Measurements from ENCODE around the gene AGAP4. TPM values are rescaled to one million over a fixed set of nuclear protein-coding genes. Genes with fewer than 3 reads are reported as not detected.
"Not testable (repeated sequence)": the region's sequence is repeated elsewhere in the genome, so short reads cannot be mapped to it uniquely, and the experiment has no call there.

Gene AGAP4
- 14.0 TPM for total RNA-seq

DNA sequence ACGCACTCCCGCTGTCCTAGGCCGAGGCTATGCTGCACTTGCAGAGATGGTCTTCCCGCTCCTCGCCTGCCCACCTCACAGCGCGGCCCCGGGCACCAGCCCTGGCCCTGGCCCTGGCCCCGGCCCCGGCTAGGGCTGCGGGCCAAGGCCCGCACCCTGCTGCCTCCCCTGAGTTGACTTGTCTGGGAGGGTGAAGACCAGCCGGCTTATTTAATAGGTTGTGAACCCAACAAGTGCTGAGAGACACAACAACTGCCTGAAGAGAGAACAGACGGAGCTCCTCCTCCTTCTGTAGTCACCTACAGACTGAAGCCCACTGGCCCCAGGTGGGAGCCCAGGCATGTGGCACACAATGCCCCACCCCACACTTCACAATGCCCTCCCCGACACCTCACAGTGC lies at the start of gene AGAP4:
TSS of gene AGAP4 (minus strand) at position 101 of the 400 bp plus-strand sequence. CDS start 153 bp downstream, outside the sequence.
- DNase-seq (ENCODE audit: low spot score): not testable (repeated sequence)

DNA sequence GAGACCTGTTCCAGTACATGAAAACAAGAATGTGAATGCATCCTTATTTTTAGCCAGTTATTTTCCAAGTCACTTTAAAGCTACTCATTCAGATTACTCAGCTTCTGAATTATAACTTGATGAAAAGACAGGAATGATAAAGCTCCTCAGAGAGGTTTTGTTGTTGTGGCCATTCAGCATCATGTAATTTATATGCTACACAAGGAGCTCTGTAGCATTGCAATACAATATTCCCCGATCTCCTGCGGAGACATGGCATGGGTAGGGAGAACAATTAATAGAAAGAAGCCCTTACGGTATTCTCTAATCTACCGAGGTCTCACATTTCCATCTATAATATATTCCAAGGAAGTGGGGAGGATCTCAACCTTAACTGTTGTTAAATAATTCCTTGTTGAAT lies 43.4 kb upstream of the AGAP4 start:
- DNase-seq (ENCODE audit: low spot score): not testable (repeated sequence)

DNA sequence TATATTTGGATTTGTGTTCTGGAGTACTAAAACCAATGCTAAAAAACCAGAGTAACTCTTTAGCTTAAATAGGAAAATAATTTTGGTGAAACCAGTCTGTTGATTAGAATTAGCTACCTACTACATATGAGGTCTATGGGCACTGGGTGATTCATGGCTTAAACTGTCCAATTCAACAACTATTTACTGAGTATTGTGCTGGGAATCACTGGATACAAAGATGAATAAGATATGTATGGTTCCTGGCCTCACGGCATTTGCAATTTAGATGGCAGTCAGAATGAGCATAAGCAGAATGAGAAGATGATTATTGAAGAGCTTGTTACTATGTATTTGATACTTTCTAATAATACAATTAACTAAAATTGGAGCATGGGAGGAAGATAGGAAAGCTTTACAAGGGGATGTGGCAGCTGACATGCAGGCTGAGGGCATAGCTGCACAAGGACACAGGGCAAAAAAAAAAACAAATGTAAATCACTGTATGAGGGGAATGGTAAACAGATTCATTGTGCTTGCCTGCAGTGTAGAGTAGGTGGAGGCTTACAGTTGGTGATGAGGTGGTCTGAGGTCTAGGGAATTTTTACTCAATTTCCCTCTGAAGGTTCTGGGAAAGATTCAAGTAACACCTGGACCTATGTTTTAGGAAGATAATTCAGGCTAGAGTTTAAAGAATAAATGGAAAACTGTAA lies 42.4 kb upstream of the AGAP4 start:
- not testable (repeated sequence) for DNase-seq (ENCODE audit: low spot score)

DNA sequence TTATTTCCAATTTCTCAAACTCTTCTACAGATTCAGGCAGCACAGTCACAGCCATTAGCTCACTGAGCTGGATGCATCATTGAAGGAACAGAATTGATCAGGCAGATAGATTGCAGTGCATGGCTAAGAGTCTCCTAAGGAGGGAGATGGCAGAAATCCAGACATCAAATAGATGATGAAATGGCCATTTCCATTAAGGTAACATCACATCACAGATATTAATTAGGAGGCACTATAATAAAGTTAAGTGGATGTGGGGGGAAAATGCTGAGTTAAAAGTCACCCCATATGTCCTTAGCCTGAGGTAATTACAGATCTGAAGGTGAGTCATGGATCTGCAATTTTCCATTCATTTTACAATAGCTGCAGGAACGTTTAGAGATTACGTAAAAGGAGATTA lies 35.6 kb upstream of the AGAP4 start:
- not testable (repeated sequence) for DNase-seq (ENCODE audit: low spot score)

DNA sequence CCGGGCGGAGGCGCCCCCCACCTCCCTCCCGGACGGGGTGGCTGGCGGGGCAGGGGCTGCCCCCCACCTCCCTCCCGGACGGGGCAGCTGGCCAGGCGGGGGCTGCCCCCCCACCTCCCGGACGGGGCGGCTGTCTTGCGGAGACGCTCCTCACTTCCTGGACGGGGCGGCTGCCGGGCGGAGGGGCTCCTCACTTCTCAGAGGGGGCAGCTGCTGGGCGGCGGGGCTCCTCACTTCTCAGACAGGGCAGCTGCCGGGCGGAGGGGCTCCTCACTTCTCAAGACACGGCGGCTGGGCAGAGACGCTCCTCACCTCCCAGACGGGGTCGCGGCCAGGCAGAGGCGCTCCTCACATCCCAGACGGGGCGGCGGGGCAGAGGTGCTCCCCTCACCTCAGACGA lies 18.1 kb upstream of the AGAP4 start:
- DNase-seq (ENCODE audit: low spot score): not testable (repeated sequence)

DNA sequence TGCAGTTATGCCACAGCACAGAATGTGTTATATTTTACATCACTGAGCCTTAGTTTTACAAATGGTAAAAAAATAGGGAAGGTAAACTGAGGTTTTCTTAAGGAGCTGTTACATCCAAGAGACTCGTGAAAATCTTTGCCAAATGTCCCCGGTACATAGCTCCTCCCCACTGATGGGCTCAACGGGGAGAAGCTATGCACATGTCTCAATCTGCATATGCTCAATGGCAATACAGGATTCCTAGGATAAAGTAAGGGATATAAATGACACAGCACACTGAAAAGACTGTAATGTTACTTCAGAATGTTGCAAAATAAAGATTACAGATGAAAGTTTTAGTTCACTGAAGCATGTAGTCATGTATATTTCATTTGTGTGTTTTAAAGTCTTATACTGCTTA lies 17.0 kb upstream of the AGAP4 start:
- DNase-seq (ENCODE audit: low spot score): not testable (repeated sequence)

DNA sequence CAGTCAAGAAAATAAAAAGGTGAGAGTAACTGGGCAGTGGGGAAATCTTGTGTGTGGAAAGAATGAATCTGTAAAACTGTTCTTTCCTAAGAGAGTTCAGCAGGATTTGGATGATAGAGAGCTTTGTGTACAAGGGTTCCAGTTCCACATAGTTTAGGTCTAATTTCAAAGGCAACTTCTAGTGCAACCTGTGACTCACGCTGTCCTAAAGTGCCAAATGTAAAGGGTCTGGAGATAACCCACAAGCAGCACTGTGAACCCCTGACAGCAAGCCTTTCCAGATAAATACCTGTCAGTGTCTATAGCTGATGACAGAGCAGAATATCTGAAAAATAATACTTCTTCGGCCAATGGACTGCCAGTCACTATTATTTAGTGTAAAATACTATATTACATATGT lies 16.3 kb upstream of the AGAP4 start:
- not testable (repeated sequence) for DNase-seq (ENCODE audit: low spot score)

DNA sequence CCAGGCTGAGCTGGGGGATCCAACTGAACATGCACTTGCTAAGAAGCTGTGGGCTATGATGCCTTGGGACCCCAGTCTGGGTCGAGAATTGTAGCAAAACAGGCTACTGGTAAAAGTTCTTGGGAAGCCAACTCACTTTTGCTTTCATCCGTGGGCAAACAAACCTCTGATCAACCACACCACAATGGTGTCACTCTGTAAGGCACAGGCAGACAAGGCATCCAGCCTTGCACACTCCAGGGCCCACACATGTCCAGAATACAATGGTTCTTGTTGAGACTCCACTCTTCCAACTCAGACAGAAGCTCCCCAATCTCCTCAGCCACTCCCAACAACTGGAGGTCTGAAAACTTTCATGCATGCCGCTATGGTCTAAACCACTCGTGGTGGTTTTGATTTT lies 10.6 kb upstream of the AGAP4 start:
- not testable (repeated sequence) for DNase-seq (ENCODE audit: low spot score)

DNA sequence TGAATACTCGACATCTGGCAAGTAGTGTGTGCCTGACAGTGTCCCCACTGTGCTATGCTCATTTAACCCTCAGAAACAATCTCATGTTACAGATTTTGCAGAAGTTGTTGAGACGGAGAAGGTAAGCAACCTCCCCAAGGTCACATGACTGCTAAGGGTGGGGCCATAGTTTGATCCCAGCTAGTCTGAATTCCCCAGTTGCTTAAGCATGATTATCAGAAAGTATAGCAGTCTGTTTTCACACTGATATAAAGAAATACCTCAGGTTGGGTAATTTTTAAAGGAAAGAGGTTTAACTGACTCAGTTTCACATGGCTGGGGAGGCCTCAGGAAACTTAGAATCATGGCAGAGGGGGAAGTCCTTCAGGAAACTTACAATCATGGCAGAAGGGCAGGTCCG lies 1.2 kb upstream of the AGAP4 start:
- not testable (repeated sequence) for DNase-seq (ENCODE audit: low spot score)

DNA sequence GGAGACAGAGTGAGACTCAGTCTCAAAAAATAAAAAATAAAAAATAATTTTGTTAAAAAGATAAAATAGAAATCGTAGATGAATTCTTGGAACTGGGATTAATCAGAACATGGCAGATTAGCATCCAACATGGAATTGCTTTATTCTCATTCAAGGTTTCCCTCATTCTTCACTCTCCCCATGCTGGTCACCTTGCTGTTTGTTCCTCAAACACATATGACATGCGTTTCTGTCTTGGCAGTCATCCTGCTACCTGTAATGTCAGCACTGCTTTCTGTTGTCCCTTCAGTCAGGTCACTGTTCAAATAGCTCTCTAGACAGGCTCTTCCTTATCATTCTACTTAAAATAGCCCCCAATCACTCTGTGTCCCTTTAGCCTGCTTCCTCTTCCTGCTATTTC lies 24.4 kb downstream of the AGAP4 start:
- DNase-seq (ENCODE audit: low spot score): not testable (repeated sequence)

DNA sequence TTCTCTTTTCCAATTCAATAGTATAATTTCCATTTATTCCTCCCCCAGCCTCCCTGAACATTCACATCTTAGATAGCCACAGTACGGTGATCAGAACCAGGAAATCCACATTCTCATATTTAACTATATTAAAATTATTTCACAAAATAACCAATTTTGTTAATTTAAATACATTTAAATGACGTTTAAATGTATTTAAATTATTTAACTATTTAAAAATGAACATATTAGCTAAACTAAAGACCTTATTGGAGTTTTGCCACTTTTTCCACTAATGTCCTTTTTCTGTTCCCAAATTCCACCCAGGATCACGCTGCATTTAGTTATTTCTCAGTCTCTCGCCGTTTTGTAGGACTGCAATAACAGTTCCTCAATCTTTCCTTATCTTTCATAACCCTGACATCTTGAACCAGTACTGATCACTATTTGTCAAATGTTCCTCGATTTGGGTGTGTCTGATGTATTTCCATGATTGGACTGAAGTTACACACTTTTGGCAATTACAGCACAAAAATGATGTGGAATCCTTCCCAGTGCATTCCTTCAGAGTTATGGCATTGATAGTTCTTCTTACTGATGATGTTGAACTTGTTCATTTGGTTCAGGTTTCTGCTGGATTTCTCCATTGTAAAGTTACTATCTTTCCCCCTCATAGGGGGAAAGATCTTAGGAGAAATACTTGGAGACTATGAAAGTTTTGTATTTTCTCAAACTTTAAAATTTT lies 27.0 kb downstream of the AGAP4 start:
- not testable (repeated sequence) for DNase-seq (ENCODE audit: low spot score)

DNA sequence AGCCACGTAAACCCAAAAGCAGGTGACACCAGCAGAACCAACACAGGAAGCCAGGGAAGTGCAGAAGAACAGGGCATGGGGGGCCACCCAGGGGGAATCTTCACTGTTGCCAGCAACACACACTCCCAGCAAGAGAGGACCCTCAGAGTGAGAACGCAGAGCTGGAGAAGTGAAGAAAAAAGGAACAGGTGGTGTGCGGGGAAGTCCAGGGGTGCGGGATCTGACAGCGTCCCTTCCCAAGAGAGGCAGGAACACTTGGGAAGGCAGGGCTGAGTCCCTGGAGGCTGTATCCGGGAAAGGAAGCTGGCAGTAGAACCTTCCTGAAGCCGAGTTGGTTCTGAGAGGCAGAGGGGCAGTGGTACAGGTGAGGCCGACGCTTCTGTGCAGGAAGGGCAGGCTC lies 27.7 kb downstream of the AGAP4 start:
- DNase-seq (ENCODE audit: low spot score): no peak

DNA sequence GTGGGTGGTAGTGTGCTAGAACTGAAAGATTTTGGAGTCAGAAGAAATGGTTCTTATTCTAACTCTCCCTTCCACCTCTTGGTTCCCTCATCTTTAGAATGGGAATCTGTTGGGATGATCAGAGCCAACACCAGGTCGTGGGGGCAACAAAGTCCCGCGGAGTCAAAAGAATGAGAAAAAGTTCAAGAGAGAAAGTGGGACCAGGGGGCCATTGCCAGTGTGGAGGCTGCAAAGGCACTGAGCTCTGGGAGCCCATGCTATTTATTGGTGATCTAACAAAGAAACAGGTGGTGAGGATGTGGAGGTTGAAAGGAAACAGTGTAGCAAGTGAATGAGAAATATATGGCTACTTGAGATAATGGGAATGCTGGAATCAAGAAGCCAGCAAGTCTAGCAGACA lies 29.4 kb downstream of the AGAP4 start:
- no peak for DNase-seq (ENCODE audit: low spot score)

DNA sequence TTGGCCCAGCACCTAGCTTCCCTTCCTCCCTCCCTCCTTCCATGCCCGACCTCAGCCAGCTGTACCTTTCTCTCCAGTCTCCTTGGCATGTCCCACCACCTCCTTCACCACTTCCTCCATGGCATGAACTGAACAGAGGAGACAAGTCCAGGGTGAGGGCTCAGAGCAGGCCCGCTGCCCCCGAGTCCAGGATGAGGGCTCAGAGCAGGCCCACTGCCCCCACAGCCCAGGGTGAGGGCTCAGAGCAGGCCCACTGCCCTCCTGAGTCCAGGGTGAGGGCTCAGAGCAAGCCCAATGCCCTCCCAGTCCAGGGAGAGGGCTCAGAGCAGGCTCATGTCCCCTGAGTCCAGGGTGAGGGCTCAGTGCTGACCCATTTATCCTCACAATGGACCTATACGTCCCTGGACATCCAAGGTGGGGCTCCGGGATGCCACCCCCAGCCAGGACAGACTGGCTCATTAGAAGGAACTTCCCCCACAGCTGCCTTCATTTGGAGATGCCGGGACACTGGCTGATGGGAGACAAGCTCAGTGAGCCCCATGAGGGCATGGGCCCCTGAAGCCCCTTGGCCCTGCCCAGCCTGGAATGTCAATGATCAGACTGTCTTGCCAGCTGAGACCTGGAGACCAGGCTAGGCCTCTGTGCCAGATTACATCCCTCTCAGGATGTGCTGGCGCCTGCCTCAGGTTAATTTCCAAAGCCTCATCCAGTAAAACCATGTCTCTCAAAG lies 30.0 kb downstream of the AGAP4 start:
- no peak for DNase-seq (ENCODE audit: low spot score)

DNA sequence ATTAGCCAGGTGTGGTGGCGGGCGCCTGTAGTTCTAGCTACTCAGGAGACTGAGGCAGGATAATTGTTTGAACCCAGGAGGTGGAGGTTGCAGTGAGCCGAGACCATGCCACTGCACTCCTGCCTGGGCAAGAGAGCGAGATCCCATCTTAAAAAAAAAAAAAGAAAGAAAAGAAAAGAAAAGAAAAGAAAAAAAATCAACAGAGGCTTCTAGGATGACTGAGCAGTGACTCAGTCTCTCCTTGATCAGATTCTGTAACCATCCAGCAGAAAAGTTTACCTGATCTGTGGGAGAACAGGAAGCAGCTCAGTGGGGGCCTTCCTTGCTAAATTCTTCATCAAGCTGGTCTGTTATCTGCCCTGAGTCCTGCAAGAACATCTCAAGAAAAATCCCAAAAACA lies 33.2 kb downstream of the AGAP4 start:
- DNase-seq (ENCODE audit: low spot score): not testable (repeated sequence)

DNA sequence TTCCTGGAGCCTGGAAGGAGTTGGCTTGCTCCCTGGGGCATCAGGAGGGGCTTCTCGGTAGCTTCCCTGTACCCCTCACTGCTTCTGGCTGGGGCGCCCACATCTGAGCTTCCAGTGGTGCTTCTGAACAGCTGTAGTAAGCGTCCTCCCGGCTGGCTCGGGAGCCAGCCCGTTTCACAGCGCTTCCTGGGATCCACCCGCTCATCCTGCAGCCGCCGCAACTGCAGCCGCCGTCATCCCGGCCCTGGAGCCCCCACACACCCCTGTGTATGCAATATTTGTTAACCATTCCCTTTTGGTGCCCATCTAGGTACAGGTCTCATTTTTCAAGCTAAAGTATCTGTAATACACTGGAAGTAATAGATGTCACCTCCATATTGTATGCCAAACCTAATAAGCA lies 34.3 kb downstream of the AGAP4 start:
- not testable (repeated sequence) for DNase-seq (ENCODE audit: low spot score)

DNA sequence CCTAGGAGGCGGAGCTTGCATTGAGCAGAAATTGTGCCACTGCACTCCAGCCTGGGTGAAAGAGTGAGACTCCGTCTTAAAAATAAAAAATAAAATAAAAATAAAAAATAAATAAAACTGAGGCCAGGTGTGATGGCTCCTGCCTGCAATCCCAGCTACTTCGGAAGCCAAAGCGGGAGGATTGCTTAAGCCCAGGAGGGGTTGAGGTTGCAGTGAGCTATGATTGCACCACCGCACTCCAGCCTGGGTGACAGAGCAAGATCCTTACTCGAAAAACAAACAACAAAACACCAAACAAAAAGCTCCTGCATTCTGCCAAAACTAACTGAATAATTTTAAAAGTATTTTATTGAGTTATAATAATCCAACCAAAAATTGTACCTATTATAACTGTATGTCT lies 36.2 kb downstream of the AGAP4 start:
- no peak for DNase-seq (ENCODE audit: low spot score)

DNA sequence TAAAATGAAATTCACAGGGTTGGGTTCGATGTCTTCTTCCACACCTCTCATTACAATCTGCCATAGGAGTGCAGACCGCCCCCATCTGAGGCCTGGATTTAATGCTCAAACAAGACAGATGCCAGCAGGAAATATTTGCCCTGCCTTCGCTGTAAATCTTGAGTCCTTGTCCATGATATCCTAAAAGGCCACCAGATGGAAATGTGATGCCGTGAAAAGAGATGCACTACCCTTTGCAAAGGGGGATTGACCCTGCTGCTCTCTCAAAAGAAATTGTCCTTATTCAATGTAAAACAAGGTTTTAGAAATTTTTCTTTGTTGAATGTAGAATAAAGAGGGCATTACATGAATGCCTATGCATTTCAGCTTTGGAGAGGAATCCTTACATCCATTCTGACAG lies 37.5 kb downstream of the AGAP4 start:
- no peak for DNase-seq (ENCODE audit: low spot score)

DNA sequence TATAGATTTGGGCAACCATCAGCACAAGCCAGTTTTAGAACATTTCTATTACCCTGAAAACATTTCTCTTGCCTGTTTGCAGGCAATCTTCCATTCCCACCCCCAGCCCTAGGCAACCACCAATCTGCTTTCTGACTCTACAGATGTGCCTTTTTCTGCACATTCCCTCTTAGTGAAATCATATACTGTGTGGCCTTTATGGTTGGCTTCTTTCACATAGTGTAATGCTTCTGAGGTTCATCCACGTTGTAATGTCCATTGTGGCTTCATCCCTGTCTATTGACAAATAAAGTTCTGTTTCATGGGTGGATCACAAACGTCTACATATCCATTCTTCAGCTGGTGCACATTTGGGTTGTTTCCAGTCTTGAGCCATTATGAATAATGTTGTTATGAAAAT lies 42.3 kb downstream of the AGAP4 start:
- DNase-seq (ENCODE audit: low spot score): not testable (repeated sequence)

DNA sequence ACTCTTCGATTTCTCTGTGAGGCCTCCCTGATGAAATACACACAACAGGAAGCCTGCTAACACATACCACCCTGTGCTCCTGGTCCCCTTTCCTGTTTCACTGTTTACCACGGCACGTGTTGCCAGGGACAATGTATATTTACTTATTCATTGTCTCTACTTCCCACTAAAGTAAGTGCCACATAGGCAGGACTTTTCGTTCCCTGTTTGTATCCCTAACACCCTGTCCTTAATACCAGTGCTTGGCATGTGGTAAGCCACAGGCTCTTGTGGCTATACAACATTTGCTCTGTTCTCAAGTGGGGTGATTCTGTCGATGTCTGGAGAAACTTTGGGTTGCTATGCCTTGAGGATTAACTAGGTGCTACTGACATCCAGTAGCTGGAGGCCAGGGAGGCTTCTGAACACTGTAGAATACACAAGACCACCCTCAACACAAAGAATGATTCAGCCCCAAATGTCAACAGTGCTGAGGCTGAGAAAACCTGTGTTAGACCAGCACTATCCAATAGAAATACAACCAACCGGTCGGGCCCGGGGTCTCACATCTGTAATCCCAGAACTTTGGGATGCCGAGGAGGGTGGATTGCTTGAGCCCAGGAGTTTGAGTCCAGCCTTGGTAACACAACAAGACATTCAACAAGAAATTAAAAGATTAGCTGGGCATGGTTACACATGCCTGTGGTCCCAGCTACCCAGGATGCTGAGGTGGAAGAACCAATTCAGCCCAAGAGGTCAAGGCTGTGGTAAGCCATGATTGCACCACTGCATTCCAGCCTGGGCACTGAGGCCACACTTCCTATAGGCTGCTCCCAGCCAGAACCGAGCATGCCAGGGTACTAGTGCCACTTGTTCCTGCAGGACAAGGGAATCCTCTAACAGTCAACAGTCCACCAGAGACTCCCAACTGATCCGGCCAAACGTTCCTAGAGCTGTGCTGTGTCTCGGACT lies 44.0 kb downstream of the AGAP4 start:
- DNase-seq (ENCODE audit: low spot score): not testable (repeated sequence)

DNA sequence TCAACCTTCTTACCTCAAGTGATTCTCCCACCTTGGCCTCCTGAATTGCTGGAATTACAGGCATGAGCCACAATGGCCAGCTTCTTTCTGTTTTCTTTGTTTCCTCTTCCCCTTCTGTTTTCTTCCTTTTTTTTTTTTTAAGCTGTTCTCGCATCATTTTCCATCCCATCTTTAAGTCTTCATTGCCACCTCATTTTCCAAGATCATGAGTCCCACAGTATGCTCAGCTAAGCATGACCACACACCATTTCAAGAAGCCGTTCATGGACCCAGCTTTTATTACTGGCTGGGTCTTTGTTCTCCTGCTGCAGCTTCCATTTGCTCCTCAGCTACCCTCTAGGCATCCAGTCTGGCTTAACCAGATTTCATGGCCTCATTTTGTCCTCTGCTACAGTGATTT lies 52.5 kb downstream of the AGAP4 start:
- DNase-seq (ENCODE audit: low spot score): not testable (repeated sequence)

All from mucosa of gallbladder (tissue), 1 donor.